ENCODE measurements around the gene CCL19.

Gene CCL19

DNA sequence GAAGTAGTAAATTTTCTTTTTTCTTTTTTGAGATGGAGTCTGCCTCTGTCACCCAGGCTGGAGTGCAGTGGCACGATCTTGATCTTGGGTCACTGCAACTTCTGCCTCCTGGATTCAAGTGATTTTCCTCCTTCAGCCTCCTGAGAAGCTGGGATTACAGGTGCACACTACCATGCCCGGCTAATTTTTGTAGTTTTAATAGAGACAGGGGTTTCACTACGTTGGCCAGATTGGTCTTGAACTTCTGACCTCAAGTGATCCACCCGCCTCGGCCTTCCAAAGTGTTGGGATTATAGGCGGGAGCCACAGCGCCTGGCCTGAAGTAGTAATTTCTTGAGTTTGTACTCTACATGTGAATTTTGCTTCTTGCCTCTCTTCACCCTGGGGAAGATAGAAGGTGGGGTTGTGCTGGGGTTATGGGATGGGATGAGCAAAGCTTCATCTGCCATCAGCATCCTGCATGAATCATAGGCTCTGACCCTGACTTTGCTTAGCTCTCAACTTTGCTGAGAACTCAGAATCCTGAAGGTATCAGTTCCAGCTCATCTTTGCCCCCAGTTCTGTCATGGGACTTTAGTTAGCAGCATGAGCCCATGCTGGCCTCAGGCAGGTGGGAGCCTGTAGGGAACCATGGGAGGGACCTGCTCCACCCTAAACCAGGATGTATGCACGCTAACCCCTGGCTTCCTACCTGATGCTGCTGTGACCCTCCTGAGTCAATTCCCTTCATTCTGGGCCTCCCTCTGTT lies 28.1 kb upstream of the CCL19 start:
- TF ChIP-seq, protein P1, sequence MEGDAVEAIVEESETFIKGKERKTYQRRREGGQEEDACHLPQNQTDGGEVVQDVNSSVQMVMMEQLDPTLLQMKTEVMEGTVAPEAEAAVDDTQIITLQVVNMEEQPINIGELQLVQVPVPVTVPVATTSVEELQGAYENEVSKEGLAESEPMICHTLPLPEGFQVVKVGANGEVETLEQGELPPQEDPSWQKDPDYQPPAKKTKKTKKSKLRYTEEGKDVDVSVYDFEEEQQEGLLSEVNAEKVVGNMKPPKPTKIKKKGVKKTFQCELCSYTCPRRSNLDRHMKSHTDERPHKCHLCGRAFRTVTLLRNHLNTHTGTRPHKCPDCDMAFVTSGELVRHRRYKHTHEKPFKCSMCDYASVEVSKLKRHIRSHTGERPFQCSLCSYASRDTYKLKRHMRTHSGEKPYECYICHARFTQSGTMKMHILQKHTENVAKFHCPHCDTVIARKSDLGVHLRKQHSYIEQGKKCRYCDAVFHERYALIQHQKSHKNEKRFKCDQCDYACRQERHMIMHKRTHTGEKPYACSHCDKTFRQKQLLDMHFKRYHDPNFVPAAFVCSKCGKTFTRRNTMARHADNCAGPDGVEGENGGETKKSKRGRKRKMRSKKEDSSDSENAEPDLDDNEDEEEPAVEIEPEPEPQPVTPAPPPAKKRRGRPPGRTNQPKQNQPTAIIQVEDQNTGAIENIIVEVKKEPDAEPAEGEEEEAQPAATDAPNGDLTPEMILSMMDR (IDR thresholded peaks at IDR 0.05; ENCODE audit: extremely low read depth, missing control alignments) = no peak
- DNase-seq (ENCODE audit: low spot score) = no peak

DNA sequence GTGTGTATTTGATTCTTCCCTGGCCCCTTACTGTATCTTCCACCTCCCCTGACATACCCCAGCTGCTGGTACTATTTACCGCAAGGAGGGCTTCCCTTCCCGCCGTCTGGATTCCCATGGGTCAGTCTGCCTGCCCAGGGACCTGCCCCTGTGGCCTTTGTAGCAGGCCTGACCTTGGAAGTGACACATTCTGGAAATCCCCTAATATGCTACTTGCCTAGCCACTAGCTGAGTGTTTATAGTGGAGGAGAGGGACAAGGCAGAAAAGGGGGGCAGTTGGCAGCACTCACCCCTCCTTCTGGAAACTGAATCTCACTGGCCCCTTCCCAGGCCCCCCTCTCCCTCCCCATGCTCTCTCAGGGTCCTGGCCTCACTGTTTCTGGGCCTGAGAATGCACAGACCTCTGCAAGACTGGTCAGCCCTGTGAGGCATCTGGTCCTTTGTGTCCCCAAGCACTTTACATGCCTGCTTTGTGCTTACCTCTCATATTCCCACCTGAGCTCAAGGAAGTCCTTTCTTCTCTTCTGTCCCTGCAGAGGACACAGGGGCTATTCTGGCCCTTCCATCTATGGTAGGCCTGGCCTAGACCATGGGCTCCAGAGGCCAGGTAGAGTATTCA lies 27.0 kb upstream of the CCL19 start:
- TF ChIP-seq, protein P1 (IDR thresholded peaks at IDR 0.05; ENCODE audit: extremely low read depth, missing control alignments) = no peak
- DNase-seq (ENCODE audit: low spot score) = no peak

DNA sequence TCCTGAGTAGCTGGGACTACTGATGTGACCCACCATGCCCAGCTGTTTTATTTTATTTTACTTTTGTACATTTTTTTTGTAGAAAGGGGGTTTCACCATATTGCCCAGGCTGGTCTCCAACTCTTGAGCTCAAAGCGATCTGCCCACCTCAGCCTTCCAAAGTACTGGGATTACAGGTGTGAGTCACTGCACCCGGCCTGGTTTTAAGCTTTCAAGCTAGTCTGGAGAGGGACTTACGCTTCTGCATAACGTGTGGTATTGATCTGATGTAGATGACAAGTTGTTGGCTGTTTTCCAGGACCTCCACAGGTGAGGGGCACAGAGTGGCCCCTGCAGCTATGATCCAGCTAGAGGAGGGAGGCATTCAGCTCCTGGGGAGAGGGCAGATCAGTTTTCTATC lies 25.6 kb upstream of the CCL19 start:
- no peak for DNase-seq (ENCODE audit: low spot score)
- TF ChIP-seq, protein P1 (IDR thresholded peaks at IDR 0.05; ENCODE audit: extremely low read depth, missing control alignments) = no peak

DNA sequence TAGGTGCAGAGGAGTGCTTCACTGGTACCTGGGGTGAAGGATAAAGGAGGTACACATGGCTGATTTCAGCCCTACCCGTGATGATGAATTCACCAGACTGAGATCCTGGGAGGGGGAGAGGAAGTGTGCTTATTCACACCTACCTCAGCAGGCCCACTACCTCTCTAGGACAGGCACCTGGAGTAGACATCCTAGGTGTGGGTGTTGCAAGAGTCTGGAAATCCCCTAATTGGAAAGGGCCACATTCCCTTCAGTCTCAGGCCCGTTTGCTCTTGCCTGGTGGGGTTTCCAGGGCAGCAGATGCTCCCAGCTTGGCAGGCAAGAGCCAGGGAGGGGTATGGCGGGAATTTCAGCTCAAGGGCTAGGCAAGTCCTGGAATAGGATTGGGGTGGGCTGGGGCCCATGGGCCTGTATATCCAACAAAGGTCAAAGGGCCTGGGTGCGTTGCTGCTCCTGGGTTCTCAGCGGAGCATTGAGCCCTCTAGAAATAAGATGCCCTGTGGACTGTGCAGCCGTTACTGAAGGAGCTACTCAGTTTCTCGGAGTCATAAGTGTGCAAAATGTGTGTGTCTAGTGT lies 24.7 kb upstream of the CCL19 start:
- TF ChIP-seq, protein P1 (IDR thresholded peaks at IDR 0.05; ENCODE audit: extremely low read depth, missing control alignments) = no peak
- DNase-seq (ENCODE audit: low spot score) = no peak

DNA sequence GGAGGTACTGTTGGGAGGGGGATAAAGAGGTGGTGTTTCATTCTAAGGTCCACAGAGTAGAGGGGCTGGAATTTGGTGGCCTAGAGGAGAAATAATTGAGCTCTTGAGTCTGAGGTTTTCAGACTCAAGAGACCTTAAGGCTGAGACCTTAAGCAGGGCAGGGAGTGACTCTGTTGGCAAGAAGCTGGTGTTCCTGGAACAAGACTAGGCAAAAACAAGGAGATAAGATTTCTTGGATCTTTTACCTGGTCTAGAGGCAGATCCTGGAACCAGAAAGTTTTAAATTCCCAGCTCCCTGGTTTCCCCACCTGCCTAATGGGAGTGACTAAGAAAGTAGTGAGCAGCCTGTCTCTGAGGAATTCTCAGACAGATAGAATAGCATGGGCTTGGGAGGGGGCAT lies 22.9 kb upstream of the CCL19 start:
- TF ChIP-seq, protein P1 (IDR thresholded peaks at IDR 0.05; ENCODE audit: extremely low read depth, missing control alignments) = no peak
- DNase-seq (ENCODE audit: low spot score) = no peak

DNA sequence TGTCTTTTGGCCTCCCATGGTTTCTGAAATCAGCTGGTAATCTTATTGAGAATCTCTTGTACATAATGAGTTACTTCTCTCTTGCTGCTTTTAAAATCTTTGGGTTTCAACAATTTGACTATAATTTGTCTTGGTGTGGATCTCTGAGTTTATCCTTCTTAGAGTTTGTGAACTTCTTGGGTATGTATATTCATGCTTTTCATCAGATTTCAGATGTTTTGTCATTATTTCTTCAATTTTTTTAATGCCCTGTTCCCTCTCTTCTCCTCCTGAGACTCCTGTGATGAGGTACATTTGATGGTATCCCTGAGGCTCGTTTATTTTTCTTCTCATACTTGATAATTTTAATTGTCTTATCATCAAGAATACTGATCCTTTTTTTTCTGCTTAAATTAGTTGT lies 21.1 kb upstream of the CCL19 start:
- DNase-seq (ENCODE audit: low spot score) = no peak
- TF ChIP-seq, protein P1 (IDR thresholded peaks at IDR 0.05; ENCODE audit: extremely low read depth, missing control alignments) = no peak

DNA sequence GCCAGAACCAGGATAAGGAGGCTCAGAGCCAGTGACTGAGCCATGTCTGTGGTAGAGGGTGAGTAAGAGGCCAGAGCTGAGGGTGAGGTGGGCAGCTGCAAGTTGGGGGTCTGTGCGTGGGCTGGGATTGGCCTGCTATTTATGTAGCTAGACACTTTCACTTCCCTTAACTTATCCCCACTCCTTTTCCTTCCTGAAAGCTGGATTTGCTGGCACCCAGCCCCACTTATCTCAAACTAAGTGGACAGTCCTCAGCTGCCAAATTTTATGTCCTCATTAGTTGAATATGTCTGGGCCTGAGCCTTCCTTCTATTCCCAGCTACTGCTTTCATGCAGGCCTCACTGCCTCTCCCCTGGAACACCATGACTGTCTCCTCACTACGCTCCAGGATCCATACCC lies 18.9 kb upstream of the CCL19 start, which contains the start of gene CCL21:
CCL21 (minus strand) TSS at position 114 of the 400 bp plus-strand sequence; CDS start at position 44, 70 bp downstream.
- TF ChIP-seq, protein P1 (IDR thresholded peaks at IDR 0.05; ENCODE audit: extremely low read depth, missing control alignments) = no peak
- DNase-seq (ENCODE audit: low spot score) = no peak
